Measurements from ENCODE around the gene DEPP1.

- TF ChIP-seq CTCF (IDR thresholded peaks at IDR 0.05): no peak
- TF ChIP-seq POLR2A (IDR thresholded peaks at IDR 0.05): no peak
Measured at GRCh38 chr10:44986670-44987069, 8.1 kb upstream of the DEPP1 start.
